Activated naive CD8-positive, alpha-beta T cell treated with anti-CD3 and anti-CD28 coated beads, Interleukin-2, amount 50 U/mL, for 16 hours (primary cell): Measurements from ENCODE around the gene SMAD3.

ENCODE experiments used
- DNase-seq: peaks from one replicate; pipeline ENCODE4 v3.0.0-alpha.2; 2020; ENCODE audit warnings: low read depth, low spot score

SMAD3 gene

GRCh38 chr15:67230504-67230903 is 165.1 kb downstream of the SMAD3 start:
- DNase-seq, result no peak

GRCh38 chr15:67232591-67232990 is 167.2 kb downstream of the SMAD3 start:
- DNase-seq, result no peak

GRCh38 chr15:67240235-67241131 is 175.1 kb downstream of the SMAD3 start:
- DNase-seq, result no peak

DNA sequence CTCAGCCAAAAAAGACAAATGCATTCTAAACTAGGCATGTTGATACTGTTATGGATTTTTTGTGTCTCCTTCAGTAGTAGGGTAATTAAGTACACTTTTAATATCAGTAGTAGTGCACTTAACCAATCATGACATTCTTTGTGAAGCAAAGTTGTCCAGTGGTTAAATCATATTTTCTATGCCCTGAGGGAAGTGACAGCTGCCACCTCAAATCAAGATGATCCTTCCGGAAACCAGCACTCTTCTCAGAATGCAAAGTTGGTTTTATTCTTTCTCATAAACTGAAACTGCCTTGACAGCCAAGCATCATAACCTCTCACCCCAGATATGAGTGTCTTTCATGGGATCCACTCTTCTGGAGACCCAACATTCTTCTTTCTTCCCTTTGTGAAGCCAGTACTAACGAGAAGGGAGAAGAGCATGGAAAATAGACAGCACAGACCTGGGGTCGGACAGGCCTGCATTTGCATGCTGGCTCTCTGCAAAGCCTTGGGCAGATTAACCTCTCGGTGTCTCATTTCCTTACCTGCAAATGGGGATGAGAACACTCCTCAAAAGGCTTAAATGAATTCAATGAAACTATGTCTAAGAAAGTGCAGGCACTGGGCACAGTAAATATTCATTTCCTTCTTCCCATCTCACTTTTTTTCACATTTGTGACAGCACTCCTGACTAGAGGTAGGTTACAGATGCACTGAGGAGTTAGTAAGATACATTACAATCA is 175.9 kb downstream of the SMAD3 start:
- no peak for DNase-seq

DNA sequence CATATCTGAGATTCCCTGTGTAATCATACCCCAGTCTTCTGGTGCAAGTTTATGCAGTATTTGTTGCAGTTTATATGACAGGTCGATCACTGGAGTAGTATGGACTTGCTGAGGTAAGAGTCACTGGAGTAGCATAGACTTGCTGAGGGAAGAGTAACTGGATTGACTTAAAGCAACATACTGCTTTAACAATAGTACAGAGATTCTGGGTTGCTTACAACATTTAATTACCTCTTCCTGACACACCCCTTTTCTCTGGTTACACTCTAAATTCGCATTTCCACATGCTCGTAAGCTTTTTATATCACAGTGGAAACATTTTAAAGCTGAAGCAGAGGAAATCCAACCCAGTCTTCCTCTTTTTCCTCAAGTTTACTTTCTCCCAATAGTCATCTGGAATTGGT is 177.3 kb downstream of the SMAD3 start:
- no peak for DNase-seq
